DND-41 (cell line): ENCODE data around the gene HAUS8.

ENCODE experiments used
- EZH2 ChIP-seq: IDR thresholded peaks from 3 replicates; pipeline ENCODE4 v1.6.1; 2012; ENCODE audit warnings: borderline replicate concordance, low read depth, mild to moderate bottlenecking, moderate library complexity, low read length, inconsistent platforms; ENCODE audit not compliant: severe bottlenecking
- TF ChIP-seq, protein P1 (sequence below): IDR thresholded peaks from 2 replicates; pipeline ENCODE4 v1.5.1; 2012; ENCODE audit warnings: borderline replicate concordance, low read length, moderate library complexity, mild to moderate bottlenecking; ENCODE audit not compliant: poor library complexity, severe bottlenecking; ENCODE audit errors: extremely low read depth

GRCh38 chr19:17076543-17076991 lies 1.3 kb upstream of the HAUS8 start:
- TF ChIP-seq, protein P1, sequence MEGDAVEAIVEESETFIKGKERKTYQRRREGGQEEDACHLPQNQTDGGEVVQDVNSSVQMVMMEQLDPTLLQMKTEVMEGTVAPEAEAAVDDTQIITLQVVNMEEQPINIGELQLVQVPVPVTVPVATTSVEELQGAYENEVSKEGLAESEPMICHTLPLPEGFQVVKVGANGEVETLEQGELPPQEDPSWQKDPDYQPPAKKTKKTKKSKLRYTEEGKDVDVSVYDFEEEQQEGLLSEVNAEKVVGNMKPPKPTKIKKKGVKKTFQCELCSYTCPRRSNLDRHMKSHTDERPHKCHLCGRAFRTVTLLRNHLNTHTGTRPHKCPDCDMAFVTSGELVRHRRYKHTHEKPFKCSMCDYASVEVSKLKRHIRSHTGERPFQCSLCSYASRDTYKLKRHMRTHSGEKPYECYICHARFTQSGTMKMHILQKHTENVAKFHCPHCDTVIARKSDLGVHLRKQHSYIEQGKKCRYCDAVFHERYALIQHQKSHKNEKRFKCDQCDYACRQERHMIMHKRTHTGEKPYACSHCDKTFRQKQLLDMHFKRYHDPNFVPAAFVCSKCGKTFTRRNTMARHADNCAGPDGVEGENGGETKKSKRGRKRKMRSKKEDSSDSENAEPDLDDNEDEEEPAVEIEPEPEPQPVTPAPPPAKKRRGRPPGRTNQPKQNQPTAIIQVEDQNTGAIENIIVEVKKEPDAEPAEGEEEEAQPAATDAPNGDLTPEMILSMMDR, result no peak
- no peak for TF ChIP-seq EZH2
